GM11168 (cell line): Measurements from ENCODE around the gene CCDC136.

ENCODE experiments used
- in situ Hi-C: fragments of 300-500 bp; cut with MboI; formaldehyde crosslinking; loops from one replicate; pipeline ENCODE4 v1.12.0; 2022; ENCODE audit warnings: low sequenced_read_pairs; ENCODE audit not compliant: unreplicated experiment

Gene CCDC136

GRCh38 chr7:128858380-128859231 is 66.8 kb downstream of the CCDC136 start:
- in situ Hi-C loops = no loop called here

- in situ Hi-C loops = no loop called here
Measured at GRCh38 chr7:128859232-128860157, 67.7 kb downstream of the CCDC136 start.

- in situ Hi-C loops = no loop called here
Measured at GRCh38 chr7:128860158-128861073, 68.6 kb downstream of the CCDC136 start.

DNA sequence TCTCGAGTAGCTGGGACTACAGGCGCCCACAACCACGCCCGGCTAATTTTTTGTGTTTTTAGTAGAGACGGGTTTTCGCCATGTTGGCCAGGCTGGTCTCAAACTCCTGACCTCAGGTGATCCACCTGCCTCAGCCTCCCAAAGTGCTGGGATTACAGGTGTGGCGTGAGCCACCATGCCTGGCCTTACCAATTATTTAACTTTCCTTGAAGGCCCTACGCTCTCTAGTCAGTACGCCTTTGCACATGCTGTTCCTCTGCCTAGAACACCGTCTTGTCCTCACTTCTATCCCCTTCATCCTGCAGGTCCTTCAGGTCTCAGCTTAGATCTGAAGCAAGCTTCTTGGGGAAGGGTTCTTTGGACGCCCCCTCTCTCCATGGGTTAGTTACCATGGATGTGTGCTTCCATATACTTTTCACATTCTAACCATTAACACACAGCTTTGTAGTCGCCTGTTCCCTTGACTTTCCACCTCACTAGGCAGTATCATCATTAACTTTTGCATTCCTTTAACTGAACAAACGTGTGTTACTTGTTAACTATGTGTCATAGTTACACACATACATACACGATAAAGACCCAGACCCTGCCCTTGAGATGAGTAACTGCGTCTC is 70.3 kb downstream of the CCDC136 start:
- in situ Hi-C loops = no loop called here

DNA sequence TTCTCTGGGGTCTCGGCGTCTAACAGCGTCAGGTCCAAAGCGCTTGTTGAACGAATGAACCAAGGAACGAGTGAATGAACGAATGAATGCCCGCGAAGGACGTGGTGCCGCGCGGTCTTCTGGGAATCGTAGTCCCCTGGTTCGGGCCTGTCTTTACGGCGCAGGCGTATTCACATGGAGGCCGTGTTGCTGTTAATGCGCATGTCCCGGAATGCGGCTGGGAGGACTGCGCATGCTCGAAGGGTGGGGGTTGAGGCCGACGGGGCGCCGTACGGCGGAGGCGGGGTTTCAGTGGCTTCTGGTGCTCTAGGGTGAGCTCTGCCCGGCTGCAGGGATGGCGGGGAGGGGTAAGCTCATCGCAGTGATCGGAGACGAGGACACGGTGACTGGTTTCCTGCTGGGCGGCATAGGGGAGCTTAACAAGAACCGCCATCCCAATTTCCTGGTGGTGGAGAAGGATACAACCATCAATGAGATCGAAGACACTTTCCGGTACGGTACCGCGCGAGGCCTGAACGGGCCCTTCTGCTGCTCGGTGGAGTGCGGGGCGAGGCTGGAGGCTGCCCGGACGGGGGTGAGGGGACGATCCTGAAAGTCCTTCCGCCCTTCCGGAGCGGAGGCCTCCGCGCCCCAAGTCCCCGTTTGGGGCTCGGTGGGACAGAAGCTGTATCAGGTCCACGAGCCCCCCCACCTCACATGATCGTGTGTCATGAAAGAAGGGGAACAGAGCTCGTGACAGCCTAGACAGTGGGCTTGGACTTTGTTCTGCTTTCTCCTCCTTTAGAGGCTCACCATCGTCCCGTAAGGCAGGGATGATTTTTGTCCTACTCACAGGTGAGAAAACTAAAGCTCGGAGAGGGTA is 71.0 kb downstream of the CCDC136 start, which contains the start of gene ATP6V1F:
Gene ATP6V1F, plus strand, starts transcription at position 286 of the 862 bp plus-strand sequence. Its CDS starts 49 bp downstream, at position 335.
- in situ Hi-C loops = no loop called here

DNA sequence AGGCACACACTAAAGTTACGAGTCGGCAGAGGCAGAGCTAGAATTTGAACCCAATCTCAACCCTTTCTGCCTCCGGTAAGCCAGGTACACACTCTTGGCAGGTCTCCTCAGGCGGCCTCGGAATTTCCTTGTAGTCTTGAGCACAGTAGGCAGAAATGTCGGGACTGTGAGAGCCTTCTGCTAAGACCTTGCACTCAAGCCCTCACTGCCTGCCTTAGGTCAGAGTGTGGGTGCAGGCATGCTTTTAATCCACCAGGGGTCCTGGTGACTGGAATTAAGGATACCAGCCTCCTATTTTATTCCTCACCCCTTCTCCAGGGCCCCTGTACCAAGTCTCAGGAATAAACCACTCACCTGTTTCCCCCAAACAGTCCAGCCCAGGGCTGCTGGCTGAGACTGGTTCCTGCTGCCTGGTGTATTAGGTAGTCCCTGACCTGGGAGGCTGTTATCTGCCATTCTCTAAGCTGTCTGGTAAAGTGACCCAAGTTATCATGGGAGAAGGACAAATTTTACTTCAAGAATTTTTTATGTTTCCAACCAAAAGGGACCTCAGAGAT is 71.7 kb downstream of the CCDC136 start:
- in situ Hi-C loops = no loop called here

GRCh38 chr7:128865303-128865702 is 73.5 kb downstream of the CCDC136 start:
- in situ Hi-C loops = no loop called here

DNA sequence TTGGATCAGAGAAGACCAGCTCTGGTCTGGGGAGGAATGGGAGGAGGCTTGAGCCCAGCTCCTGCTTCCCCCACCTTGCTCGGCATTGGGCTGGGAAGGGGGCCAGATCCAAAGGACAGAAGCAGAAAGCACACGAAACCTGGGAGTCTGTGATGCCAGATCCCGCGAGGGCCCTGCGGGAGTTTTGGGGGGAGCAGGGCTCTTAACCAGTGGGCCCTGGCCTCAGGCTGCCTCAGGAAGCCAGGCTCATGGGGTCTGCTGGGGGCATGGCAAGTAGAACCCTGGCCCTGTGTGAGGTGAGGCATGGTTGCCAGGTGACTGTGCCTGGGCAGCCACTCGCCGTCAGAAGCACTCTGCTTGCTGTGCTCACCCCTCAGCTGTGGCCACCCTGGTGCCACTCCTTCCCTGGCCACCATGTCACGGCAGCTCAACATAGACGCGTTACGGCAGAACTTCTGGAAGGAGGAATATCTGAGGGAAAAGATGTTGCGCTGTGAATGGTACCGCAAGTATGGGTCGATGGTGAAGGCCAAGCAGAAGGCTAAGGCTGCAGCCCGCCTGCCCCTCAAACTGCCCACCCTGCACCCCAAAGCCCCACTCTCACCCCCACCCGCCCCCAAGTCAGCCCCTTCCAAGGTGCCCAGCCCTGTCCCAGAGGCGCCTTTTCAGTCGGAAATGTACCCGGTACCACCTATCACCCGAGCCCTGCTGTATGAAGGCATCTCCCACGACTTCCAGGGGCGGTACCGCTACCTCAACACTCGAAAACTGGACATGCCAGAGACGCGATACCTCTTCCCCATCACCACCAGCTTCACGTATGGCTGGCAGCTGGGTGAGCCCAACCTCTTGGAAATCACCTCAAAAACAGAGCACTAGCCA is 74.5 kb downstream of the CCDC136 start:
- in situ Hi-C loops = no loop called here

GRCh38 chr7:128867241-128867640 is 75.5 kb downstream of the CCDC136 start:
- in situ Hi-C loops = no loop called here

GRCh38 chr7:128867842-128868623 is 76.3 kb downstream of the CCDC136 start:
- in situ Hi-C loops = no loop called here

GRCh38 chr7:128868624-128869137 is 76.9 kb downstream of the CCDC136 start:
- in situ Hi-C loops = no loop called here

- in situ Hi-C loops = no loop called here
Measured at GRCh38 chr7:128869138-128869943, 77.6 kb downstream of the CCDC136 start.

- in situ Hi-C loops = no loop called here
Measured at GRCh38 chr7:128869944-128870285, 78.1 kb downstream of the CCDC136 start.

DNA sequence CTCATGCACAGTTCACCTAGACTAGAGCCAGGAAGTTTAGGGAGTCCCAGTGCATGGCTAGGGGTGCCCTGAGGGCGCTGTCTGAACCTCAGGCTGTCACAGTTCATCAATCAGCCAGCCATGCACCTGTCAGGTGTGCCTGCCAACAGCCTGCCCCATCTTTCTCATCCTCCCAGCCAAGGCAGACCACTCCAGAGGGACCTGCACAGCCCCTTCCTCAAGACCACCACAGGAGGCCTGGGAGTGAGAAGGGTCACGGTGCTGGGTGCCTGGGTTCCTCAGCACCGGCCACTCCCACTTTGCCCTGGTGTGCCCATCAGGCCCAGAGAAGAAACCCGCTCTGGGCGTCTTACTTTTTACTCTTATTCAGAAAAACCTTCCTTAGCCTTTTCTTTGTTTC is 79.3 kb downstream of the CCDC136 start:
- in situ Hi-C loops = no loop called here
